GM23338 (cell line): Measurements from ENCODE around the gene FRAS1. TPM values are rescaled to one million over a fixed set of nuclear protein-coding genes. Genes with fewer than 3 reads are reported as not detected.

Experiments used
- ATAC-seq: fragments of 200-7000 bp; cut with Tn5 transposase; 3 replicates; pipeline ENCODE4 v1.9.1; 2020
- DNase-seq: peaks from one replicate; pipeline ENCODE4 v3.0.0-alpha.2; 2015; ENCODE audit warnings: low spot score
- H2AFZ ChIP-seq: fragments of 200-600 bp; sonication (generic); 2 replicates; pipeline ENCODE4 v1.8.0; 2016; ENCODE audit warnings: antibody characterized with exemption, mild to moderate bottlenecking, moderate library complexity
- H3F3A ChIP-seq: fragments of 200-600 bp; sonication (generic); replicated peaks from 2 replicates; pipeline ENCODE4 v1.8.0; 2017; ENCODE audit warnings: antibody characterized with exemption, mixed run types, low read depth
- H3K27ac ChIP-seq: fragments of 200-600 bp; sonication (generic); 2 replicates; pipeline ENCODE4 v1.6.1; 2016; ENCODE audit warnings: low read depth
- H3K27me3 ChIP-seq: fragments of 200-600 bp; sonication (generic); 2 replicates; pipeline ENCODE4 v1.8.0; 2016; ENCODE audit warnings: mild to moderate bottlenecking, mixed run types, moderate library complexity; ENCODE audit not compliant: insufficient read depth
- H3K36me3 ChIP-seq: fragments of 200-600 bp; sonication (generic); 2 replicates; pipeline ENCODE4 v1.8.0; 2016; ENCODE audit warnings: mild to moderate bottlenecking; ENCODE audit not compliant: insufficient read depth
- H3K4me1 ChIP-seq: fragments of 200-600 bp; sonication (generic); 2 replicates; pipeline ENCODE4 v1.8.0; 2016; ENCODE audit warnings: mild to moderate bottlenecking, moderate library complexity; ENCODE audit not compliant: insufficient read depth
- H3K4me2 ChIP-seq: fragments of 200-600 bp; sonication (generic); 2 replicates; pipeline ENCODE4 v1.7.1; 2017; ENCODE audit warnings: mixed run types
- H3K4me3 ChIP-seq: fragments of 200-600 bp; sonication (generic); 2 replicates; pipeline ENCODE4 v1.6.1; 2016; ENCODE audit warnings: mixed run types
- H3K79me2 ChIP-seq: fragments of 200-600 bp; sonication (generic); replicated peaks from 2 replicates; pipeline ENCODE4 v1.8.0; 2017; ENCODE audit warnings: mild to moderate bottlenecking; ENCODE audit not compliant: insufficient read depth
- H3K9me2 ChIP-seq: fragments of 200-600 bp; sonication (generic); 2 replicates; pipeline ENCODE4 v1.8.0; 2017; ENCODE audit not compliant: insufficient read depth
- H4K20me1 ChIP-seq: fragments of 200-600 bp; sonication (generic); replicated peaks from 2 replicates; pipeline ENCODE4 v1.8.0; 2017; ENCODE audit warnings: mild to moderate bottlenecking; ENCODE audit not compliant: insufficient read depth
- H3K27ac Mint-ChIP-seq: 2 replicates; pipeline ENCODE4 v1.8.0; 2020; ENCODE audit warnings: inconsistent platforms, mild to moderate bottlenecking, moderate library complexity, mixed read lengths
- H3K27me3 Mint-ChIP-seq: 3 replicates; pipeline ENCODE4 v1.8.0; 2022; ENCODE audit warnings: low read depth, mild to moderate bottlenecking, moderate library complexity, mixed read lengths, inconsistent platforms; ENCODE audit not compliant: insufficient read depth, poor library complexity
- H3K36me3 Mint-ChIP-seq: 3 replicates; pipeline ENCODE4 v1.8.0; 2021; ENCODE audit warnings: low read depth, mild to moderate bottlenecking, inconsistent platforms, moderate library complexity, mixed read lengths
- H3K4me1 Mint-ChIP-seq: 3 replicates; pipeline ENCODE4 v1.8.0; 2020; ENCODE audit warnings: mild to moderate bottlenecking, inconsistent platforms, mixed read lengths
- H3K4me3 Mint-ChIP-seq: 3 replicates; pipeline ENCODE4 v1.8.0; 2021; ENCODE audit warnings: moderate library complexity, mild to moderate bottlenecking, inconsistent platforms, mixed read lengths
- H3K9me3 Mint-ChIP-seq: 3 replicates; pipeline ENCODE4 v1.8.0; 2020; ENCODE audit warnings: moderate library complexity, mild to moderate bottlenecking, inconsistent platforms, mixed read lengths
- CREB1 ChIP-seq: fragments of 250-450 bp; sonication (Bioruptor Pico); IDR thresholded peaks from 2 replicates; pipeline ENCODE4 v1.5.0; 2020; ENCODE audit warnings: low read depth, mild to moderate bottlenecking, moderate library complexity
- CTCF ChIP-seq, 2 experiments: fragments of 200-600 bp in 1 of 2; sonication (generic) in 1 of 2; conservative IDR thresholded peaks; 2 replicates each; pipeline versions ENCODE4 v1.5.1 to v1.6.1; 2016 to 2017; ENCODE audit warnings: antibody characterized with exemption in 2 of 2, low read depth in 2 of 2, mild to moderate bottlenecking in 2 of 2, moderate library complexity in 1 of 2
- ETS1 ChIP-seq: IDR thresholded peaks from 2 replicates; pipeline ENCODE4 v1.6.1; 2016; ENCODE audit warnings: antibody characterized with exemption
- EZH2 ChIP-seq: fragments of 200-600 bp; sonication (generic); IDR thresholded peaks from one replicate; pipeline ENCODE4 v1.8.0; 2017; ENCODE audit warnings: antibody characterized with exemption, mild to moderate bottlenecking, low read depth; ENCODE audit not compliant: unreplicated experiment
- EZH2phosphoT487 ChIP-seq: fragments of 200-600 bp; sonication (generic); IDR thresholded peaks from one replicate; pipeline ENCODE4 v1.8.1; 2018; ENCODE audit warnings: antibody characterized with exemption; ENCODE audit not compliant: unreplicated experiment
- JUNB ChIP-seq: IDR thresholded peaks from one replicate; pipeline ENCODE4 v1.6.1; 2016; ENCODE audit warnings: antibody characterized with exemption; ENCODE audit not compliant: unreplicated experiment
- NANOG ChIP-seq: IDR thresholded peaks from 2 replicates; pipeline ENCODE4 v1.6.1; 2016; ENCODE audit warnings: antibody characterized with exemption, borderline replicate concordance
- POLR2AphosphoS5 ChIP-seq: IDR thresholded peaks from 2 replicates; pipeline ENCODE4 v1.6.1; 2016; ENCODE audit warnings: antibody characterized with exemption, low read depth
- REST ChIP-seq: IDR thresholded peaks from one replicate; pipeline ENCODE4 v1.6.1; 2018; ENCODE audit warnings: antibody characterized with exemption; ENCODE audit not compliant: unreplicated experiment
- STAT1 ChIP-seq: IDR thresholded peaks from one replicate; pipeline ENCODE4 v1.6.1; 2016; ENCODE audit warnings: antibody characterized with exemption; ENCODE audit not compliant: unreplicated experiment
- ZNF114 ChIP-seq: fragments of 250-450 bp; sonication (Bioruptor Pico); IDR thresholded peaks from 2 replicates; pipeline ENCODE4 v1.5.0; 2020; ENCODE audit warnings: mild to moderate bottlenecking, moderate library complexity
- ZNF331 ChIP-seq: fragments of 250-450 bp; sonication (Bioruptor Pico); IDR thresholded peaks from 2 replicates; pipeline ENCODE4 v1.5.0; 2020; ENCODE audit warnings: low read depth, mild to moderate bottlenecking, moderate library complexity
- ZNF462 ChIP-seq: fragments of 250-450 bp; sonication (Bioruptor Pico); IDR thresholded peaks from 2 replicates; pipeline ENCODE4 v1.5.0; 2020; ENCODE audit warnings: mild to moderate bottlenecking, moderate library complexity
- polyA plus RNA-seq: library from polyadenylated mRNA; unstranded; fragments of >200 nt; fragmentation: Nextera tagmentation; extraction: Ambion mirVana; gene quantifications from 2 replicates; pipeline ENCODE4 v1.2.1, GENCODE V29; 2016
- total RNA-seq: library from RNA; depleted of rRNA; stranded (reverse); fragments of >200 nt; shearing (Covaris generic); gene quantifications from 2 replicates; pipeline ENCODE4 v1.2.3, GENCODE V29; 2014

The FRAS1 gene
- total and polyA plus RNA-seq, 2 experiments from 2014 or later = 12.4 to 108 TPM

GRCh38 chr4:78457751-78458150 lies 400.6 kb downstream of the FRAS1 start:
- ATAC-seq (no peak), DNase-seq (no peak)
- TF ChIP-seq JUNB (no peak), REST (no peak), CREB1 (no peak), EZH2phosphoT487 (no peak), ZNF114 (CRISPR knock-in tag) (no peak), ZNF331 (CRISPR knock-in tag) (no peak), POLR2AphosphoS5 (no peak), ETS1 (no peak), ZNF462 (CRISPR knock-in tag) (no peak), EZH2 (no peak), STAT1 (no peak), NANOG (no peak), CTCF (conservative IDR thresholded peaks at IDR 0.05; ENCODE audit: low read depth in 2 of 2) (no peak)
- no peaks in the 10 kb centered on the region for H3K4me1 ChIP-seq
- no peaks in the 10 kb centered on the region for H4K20me1 ChIP-seq
- H3K9me2 ChIP-seq = no peaks in the 10 kb centered on the region
- H3K36me3 ChIP-seq = peaks cover 20% of the 10 kb centered on the region
- Mint-ChIP-seq H3K9me3 (no peaks in the 10 kb centered on the region), H3K27me3 (no peaks in the 10 kb centered on the region), H3K36me3 (peaks cover 26% of the 10 kb centered on the region), H3K4me1 (peaks cover 9% of the 10 kb centered on the region; the same call in 2 of the 3 replicates), H3K4me3 (no peak overlapping the region), H3K27ac (no peak overlapping the region)
- no peak overlapping the region for H3K4me2 ChIP-seq
- H3K27ac ChIP-seq = no peak overlapping the region
- H3K4me3 ChIP-seq = no peak overlapping the region
- no peaks in the 10 kb centered on the region for H3K27me3 ChIP-seq
- H3K79me2 ChIP-seq = no peaks in the 10 kb centered on the region
- H3F3A ChIP-seq = no peaks in the 10 kb centered on the region
- H2AFZ ChIP-seq = no peak overlapping the region
